MV-4-11 (cell line): ENCODE data around the gene CNTNAP2.
A peak's percentile ranks its signal among the peaks of the same experiment; 100 is the strongest.

Source experiments
- DNase-seq: peaks from one replicate; lab custom pipeline; 2025; lab: John Stamatoyannopoulos, UW

CNTNAP2 gene

DNA sequence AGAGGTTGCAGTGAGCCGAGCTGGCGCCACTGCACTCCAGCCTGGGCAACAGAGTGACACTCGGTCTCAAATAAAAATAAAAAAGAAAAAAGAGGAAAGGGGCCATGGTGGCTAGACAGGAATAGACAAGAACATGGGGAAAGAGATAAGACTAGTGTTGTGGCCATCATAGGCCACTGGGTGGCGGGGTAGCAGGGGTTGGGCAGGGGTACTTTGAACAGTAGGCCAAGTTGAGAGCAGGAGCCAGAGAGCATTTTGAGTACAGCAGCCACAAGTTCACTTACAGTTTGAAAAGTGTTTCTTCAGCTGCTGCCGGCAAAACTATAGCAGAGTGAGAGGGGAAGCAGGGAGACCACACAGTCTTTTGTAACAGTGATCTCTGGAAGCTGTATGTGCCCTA is 656.0 kb downstream of the CNTNAP2 start:
- DNase-seq: peak; percentile 51

GRCh38 chr7:146773506-146773905 is 656.9 kb downstream of the CNTNAP2 start:
- DNase-seq: no peak

DNA sequence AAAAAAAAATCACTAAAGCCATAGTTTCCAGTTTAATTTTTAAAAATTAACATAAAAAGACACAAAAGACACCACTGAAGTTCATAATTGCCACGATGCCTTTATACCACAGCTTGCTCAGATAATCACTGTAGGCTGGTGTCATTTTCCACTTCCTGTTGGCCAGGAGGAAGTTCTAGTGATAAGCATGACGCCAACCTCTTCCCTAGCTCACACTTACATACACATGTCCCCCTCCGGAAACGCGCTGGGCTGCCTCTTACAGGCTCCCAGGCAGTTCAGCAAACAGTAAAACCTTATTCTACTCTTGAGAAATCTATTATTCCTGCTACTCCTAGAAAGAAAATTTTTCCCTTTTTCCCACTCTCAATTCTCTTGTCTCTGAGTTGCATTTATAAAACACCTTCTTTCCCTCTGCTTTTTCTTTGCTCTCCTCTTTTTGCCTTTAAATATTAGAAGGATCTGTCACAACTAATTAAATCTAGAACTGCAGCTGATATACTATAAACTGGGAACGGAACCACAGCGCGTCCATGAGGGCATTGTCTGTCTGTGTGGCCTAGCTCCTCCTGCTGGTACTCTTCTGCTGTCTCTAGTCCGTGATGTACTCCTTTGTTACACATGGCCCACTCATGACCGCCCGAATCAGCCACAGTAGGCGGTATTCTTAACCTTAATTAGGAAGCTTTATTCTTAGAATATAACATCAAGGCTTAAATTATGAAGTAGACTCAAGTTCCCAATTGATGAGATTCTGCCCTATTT is 664.9 kb downstream of the CNTNAP2 start:
- peak; percentile 36 for DNase-seq

DNA sequence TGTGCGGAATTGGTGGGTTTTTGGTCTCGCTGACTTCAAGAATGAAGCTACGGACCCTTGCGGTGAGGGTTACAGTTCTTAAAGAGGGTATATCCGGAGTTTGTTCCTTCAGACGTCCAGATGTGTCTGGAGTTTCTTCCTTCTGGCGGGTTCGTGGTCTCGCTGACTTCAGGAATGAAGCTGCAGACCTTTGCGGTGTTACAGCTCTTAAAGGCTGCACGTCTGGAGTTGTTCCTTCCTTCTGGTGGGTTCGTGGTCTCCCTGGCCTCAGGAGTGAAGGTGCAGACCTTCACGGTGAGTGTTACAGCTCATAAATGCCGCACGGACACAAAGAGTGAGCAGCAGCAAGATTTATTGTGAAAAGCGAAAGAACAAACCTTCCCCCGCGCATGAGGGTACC is 670.7 kb downstream of the CNTNAP2 start:
- no peak for DNase-seq

- no peak for DNase-seq
Measured at GRCh38 chr7:146788008-146788407, 671.4 kb downstream of the CNTNAP2 start.

- DNase-seq: no peak
Measured at GRCh38 chr7:146791344-146792285, 675.0 kb downstream of the CNTNAP2 start.

- DNase-seq: no peak
Measured at GRCh38 chr7:146804620-146805019, 688.0 kb downstream of the CNTNAP2 start.

- DNase-seq: no peak
Measured at GRCh38 chr7:146805082-146805481, 688.5 kb downstream of the CNTNAP2 start.

DNA sequence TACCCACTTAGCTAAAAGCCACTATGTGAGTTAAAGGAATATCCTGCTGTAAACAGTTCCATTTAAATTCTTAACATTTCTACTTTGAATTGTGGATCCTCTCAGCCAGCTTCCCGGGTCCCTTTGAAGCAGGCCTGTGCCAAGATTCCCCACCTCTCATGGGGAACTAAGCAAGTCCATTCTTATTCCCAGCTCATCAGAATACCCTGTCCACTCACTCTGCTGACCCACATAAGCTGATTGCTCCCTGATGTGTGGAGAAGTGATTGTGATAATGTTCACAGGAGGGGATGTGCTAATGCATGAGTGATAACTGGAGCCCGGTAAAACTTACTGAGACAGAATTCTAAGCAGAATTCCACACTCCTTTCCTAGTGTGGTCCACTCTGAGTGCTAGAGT is 709.7 kb downstream of the CNTNAP2 start:
- no peak for DNase-seq

DNA sequence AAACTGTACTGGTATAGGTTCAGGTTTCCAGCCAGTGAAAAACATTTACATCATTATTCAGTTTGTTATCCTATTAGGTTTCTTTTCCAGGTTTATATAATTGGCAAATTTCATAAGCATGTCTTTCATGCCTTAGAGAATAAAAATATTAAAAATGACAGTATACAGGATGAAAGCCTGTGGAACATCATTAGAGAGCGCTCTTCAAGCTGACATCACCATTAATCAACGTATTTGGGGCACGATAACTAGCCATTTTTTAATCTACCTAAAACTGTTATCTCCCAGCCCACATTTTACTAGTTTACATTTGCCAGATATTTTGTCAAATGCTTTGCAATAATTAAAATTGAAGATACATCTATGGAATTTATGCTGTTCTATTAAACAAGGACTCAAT is 714.1 kb downstream of the CNTNAP2 start:
- no peak for DNase-seq

DNA sequence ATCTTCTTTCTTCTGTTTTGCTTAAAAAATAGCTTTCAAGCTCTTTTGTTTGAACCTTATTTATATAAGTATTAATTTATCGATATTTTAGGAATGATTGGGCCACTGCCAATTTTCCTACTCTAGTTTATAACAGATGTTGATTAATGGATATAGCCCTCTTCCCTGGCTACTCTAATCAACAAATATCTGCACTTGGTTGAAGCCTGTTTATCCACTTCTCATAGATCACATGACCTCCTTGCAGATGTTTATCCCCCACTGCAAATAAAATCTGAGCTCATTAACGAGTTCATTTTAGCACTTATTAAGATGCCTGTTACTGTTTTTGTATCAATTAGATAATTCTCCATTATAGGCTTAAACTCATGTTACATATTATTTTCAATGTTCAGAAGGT is 715.3 kb downstream of the CNTNAP2 start:
- DNase-seq: no peak

DNA sequence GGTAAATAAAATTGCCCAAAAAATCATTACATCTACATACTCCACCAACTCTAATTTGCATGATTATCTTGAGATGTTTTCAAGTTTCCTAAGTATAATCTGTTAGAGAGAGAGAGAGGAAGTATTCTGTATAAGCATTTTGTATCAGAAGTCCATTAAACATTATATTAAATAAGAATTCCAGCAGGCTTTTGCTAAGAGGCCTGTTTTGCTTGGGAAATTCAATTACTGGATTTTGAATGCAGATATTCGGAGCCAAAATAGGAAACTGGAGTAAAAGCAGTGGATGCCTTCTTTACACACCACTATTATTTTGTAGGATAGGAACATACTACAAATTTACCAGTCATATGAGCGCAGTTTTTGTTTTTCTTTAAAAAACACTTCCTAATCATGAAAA is 727.8 kb downstream of the CNTNAP2 start:
- DNase-seq: no peak

DNA sequence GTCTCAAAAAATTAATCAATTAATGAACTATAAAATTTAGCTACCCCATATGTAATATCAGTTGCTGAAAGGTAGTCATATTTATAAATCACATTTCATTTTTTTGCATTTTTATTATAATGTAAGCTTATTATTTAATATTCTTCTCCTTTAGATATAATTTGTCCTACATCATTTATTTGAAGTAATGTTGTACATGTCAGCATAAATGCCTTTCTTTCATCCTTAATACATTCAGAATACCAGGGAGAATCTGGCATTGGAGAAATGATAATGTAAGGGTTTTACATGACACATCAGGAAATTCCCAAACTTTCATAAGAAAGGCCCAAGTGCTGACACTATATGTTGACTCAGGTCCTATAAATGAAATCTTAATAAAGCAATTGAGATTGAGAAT is 742.1 kb downstream of the CNTNAP2 start:
- no peak for DNase-seq

DNA sequence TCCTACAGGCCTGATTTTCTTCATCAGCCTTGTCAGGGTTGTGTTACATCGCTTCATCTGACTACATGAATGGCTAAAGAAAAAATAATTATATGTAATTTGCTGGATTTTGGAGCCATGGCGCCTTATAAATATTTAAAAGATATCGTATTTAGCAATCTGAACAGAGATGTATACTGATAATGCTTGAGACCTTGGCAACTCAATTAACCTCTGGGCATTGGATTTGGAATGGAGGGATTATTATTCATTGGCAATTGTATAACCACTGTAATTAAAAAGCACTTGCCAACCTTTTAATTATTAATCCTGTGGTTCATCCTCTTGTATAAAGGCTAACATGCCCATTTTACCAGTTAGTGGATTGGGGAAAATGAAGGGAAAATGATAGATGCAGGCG is 745.1 kb downstream of the CNTNAP2 start:
- DNase-seq: no peak

GRCh38 chr7:146862415-146862814 is 745.8 kb downstream of the CNTNAP2 start:
- DNase-seq: no peak

- no peak for DNase-seq
Measured at GRCh38 chr7:146864644-146865043, 748.0 kb downstream of the CNTNAP2 start.

- no peak for DNase-seq
Measured at GRCh38 chr7:146865696-146866095, 749.1 kb downstream of the CNTNAP2 start.

DNA sequence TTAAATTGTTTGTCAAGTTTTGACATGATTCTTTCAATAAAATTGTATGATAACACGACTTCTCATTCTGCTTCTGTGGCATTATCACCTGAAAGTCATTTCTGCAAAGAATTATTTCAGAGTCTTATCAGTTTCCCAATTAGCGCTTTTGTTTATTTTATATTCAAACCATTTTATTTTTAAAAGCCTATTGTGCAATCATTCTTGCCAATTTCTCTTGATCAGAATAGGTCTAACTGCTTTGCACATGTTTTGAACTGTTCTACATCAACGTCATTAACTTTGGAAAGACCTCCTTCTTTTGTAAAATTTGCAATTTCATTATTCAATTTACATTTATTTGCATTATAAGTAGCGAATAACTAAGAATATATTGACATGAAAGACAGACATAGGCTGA is 758.1 kb downstream of the CNTNAP2 start:
- no peak for DNase-seq

- no peak for DNase-seq
Measured at GRCh38 chr7:146875237-146875785, 758.7 kb downstream of the CNTNAP2 start.

DNA sequence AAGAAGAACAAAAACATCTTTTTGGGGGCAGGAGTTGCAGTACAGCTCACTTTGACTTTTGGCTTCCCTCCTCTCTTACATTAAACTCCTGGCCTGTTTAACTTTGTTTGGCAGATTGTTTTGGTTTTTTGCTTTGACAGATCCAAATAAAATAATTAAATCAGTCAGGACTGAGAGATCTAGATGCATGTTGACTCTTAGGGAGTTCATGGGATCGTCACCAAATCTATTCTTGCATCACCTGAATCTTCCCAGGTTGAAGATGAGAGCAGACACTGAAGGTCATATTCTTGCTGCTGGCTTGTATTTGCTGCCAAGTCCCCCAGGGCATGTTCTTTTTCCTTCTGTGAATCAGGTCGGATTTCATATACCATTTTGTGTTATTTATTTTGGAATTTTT is 759.4 kb downstream of the CNTNAP2 start:
- DNase-seq: no peak

- no peak for DNase-seq
Measured at GRCh38 chr7:146876411-146876810, 759.8 kb downstream of the CNTNAP2 start.

- no peak for DNase-seq
Measured at GRCh38 chr7:146878901-146879300, 762.3 kb downstream of the CNTNAP2 start.

GRCh38 chr7:146885231-146885630 is 768.6 kb downstream of the CNTNAP2 start:
- DNase-seq: no peak
